Panc1 (cell line): ENCODE data around the gene FHAD1.

Experiments used
- POLR2AphosphoS5 ChIP-seq: IDR thresholded peaks from 2 replicates; pipeline ENCODE4 v1.6.1; 2012; ENCODE audit warnings: mild to moderate bottlenecking, low read depth, low read length, moderate library complexity
- SIN3A ChIP-seq: IDR thresholded peaks from 2 replicates; pipeline ENCODE4 v1.6.1; 2012; ENCODE audit warnings: low read depth, mild to moderate bottlenecking, low read length, moderate library complexity, borderline replicate concordance; ENCODE audit not compliant: insufficient read depth
- TCF7L2 ChIP-seq: IDR thresholded peaks from 2 replicates; pipeline ENCODE4 v1.6.1; 2011; ENCODE audit warnings: mild to moderate bottlenecking, low read depth, low read length, inconsistent platforms
- TF ChIP-seq, protein P1 (sequence below): fragments of 450-650 bp; IDR thresholded peaks from 2 replicates; pipeline ENCODE4 v1.5.1; 2017; ENCODE audit warnings: mild to moderate bottlenecking
- TF ChIP-seq, protein P2 (sequence below), 2 experiments: IDR thresholded peaks; 2 replicates each; pipeline ENCODE4 v1.6.1; 2011 to 2012; ENCODE audit warnings: low read depth in 2 of 2, control low read depth in 1 of 2, low read length in 1 of 2, mild to moderate bottlenecking in 1 of 2, moderate library complexity in 1 of 2; ENCODE audit not compliant: insufficient read depth in 1 of 2

DNA sequence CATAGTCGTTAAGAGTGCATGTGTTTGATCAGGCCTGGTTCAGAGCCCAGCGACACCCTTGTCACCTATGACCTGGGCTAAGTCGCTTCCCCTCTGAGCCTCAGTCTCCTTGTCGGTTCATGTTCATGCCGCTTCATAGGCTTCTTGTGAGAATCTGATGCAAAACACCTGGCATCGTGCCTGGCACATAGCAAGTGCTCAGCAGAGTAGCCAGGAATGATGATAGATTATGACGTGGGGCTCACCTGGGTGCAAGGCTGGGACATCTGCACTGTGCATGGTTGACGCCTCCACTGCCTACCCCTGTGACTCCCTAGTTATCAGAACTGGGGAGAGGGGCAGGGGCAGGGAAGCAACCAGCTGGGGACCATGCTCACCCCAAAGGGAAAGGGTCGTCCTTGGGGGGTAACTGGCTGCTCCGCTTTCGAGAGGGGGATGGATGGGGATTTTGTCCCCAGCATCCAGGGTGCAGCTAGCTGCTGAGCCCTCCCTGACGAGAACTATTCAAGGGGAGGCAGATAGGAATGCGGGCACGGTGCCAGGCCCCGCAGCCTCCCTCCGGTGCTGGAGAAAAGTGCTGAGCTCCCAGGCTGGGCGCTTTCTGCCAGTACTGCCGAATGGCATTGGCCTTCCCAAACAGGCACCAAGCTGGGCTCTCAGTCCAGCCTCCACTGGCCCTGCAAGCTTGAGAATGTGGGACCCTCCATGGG lies 171.9 kb downstream of the FHAD1 start:
- TF ChIP-seq, protein P1, sequence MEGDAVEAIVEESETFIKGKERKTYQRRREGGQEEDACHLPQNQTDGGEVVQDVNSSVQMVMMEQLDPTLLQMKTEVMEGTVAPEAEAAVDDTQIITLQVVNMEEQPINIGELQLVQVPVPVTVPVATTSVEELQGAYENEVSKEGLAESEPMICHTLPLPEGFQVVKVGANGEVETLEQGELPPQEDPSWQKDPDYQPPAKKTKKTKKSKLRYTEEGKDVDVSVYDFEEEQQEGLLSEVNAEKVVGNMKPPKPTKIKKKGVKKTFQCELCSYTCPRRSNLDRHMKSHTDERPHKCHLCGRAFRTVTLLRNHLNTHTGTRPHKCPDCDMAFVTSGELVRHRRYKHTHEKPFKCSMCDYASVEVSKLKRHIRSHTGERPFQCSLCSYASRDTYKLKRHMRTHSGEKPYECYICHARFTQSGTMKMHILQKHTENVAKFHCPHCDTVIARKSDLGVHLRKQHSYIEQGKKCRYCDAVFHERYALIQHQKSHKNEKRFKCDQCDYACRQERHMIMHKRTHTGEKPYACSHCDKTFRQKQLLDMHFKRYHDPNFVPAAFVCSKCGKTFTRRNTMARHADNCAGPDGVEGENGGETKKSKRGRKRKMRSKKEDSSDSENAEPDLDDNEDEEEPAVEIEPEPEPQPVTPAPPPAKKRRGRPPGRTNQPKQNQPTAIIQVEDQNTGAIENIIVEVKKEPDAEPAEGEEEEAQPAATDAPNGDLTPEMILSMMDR = no peak
- TF ChIP-seq POLR2AphosphoS5 (no peak), SIN3A (no peak), TCF7L2 (no peak)
- TF ChIP-seq, protein P2, sequence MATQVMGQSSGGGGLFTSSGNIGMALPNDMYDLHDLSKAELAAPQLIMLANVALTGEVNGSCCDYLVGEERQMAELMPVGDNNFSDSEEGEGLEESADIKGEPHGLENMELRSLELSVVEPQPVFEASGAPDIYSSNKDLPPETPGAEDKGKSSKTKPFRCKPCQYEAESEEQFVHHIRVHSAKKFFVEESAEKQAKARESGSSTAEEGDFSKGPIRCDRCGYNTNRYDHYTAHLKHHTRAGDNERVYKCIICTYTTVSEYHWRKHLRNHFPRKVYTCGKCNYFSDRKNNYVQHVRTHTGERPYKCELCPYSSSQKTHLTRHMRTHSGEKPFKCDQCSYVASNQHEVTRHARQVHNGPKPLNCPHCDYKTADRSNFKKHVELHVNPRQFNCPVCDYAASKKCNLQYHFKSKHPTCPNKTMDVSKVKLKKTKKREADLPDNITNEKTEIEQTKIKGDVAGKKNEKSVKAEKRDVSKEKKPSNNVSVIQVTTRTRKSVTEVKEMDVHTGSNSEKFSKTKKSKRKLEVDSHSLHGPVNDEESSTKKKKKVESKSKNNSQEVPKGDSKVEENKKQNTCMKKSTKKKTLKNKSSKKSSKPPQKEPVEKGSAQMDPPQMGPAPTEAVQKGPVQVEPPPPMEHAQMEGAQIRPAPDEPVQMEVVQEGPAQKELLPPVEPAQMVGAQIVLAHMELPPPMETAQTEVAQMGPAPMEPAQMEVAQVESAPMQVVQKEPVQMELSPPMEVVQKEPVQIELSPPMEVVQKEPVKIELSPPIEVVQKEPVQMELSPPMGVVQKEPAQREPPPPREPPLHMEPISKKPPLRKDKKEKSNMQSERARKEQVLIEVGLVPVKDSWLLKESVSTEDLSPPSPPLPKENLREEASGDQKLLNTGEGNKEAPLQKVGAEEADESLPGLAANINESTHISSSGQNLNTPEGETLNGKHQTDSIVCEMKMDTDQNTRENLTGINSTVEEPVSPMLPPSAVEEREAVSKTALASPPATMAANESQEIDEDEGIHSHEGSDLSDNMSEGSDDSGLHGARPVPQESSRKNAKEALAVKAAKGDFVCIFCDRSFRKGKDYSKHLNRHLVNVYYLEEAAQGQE (IDR thresholded peaks at IDR 0.05; ENCODE audit: insufficient read depth in 1 of 2, low read depth in 2 of 2, low read length in 1 of 2) = no peak
